HCT116 (cell line): ENCODE results near the gene PER2. TPM values are rescaled to one million over a fixed set of nuclear protein-coding genes. Genes with fewer than 3 reads are reported as not detected.
A peak's percentile ranks its signal among the peaks of the same experiment; 100 is the strongest.

Experiments used
- ATAC-seq: fragments of 200-7000 bp; cut with Tn5 transposase; 2 replicates; pipeline ENCODE4 v1.9.1; 2020; ENCODE audit warnings: mild to moderate bottlenecking, moderate library complexity
- BruUV-seq: library from RNA; stranded (reverse); fragments of 400-500 nt; replicated peaks from 2 replicates; lab custom pipeline; 2021; lab: Mats Ljungman, UMichigan
- CTCF ChIA-PET: fragments of 300-600 bp; sonication (Branson Sonifier 250); formaldehyde crosslinking; loops from one replicate; lab custom pipeline; 2021; ENCODE audit warnings: antibody characterized with exemption; lab: Charles Lee
- POLR2A ChIA-PET: fragments of 300-600, 350-600 bp; sonication (Branson Sonifier 250); formaldehyde crosslinking; loops from one replicate; lab custom pipeline; 2021; ENCODE audit warnings: antibody characterized with exemption; lab: Charles Lee
- RAD21 ChIA-PET, 2 experiments: fragments of 300-600 bp; sonication (Branson Sonifier 250); formaldehyde crosslinking; loops; one replicate each; lab custom pipeline; 2023; ENCODE audit warnings: low total read pairs in 2 of 2; ENCODE audit not compliant: uncharacterized antibody in 2 of 2, unreplicated experiment in 2 of 2, low non-redundant PET in 1 of 2; lab: Charles Lee
- DNase-seq: peaks from one replicate; pipeline ENCODE4 v3.0.0-alpha.2; 2010; ENCODE audit warnings: low read depth, low spot score
- H2AFZ ChIP-seq: fragments of 200-600 bp; shearing (Covaris generic), sonication (generic); 2 replicates; pipeline ENCODE4 v1.6.1; 2017; ENCODE audit warnings: low read depth, mixed run types, mixed read lengths, antibody characterized with exemption, low read length; ENCODE audit not compliant: poor library complexity, severe bottlenecking
- H3K27ac ChIP-seq: 2 replicates; pipeline ENCODE4 v1.5.1; 2012; ENCODE audit warnings: low read depth, low read length
- H3K27me3 ChIP-seq: fragments of 200-600 bp; sonication (generic); 2 replicates; pipeline ENCODE4 v1.6.1; 2016; ENCODE audit warnings: mixed run types, low read length, mixed read lengths; ENCODE audit not compliant: insufficient read depth
- H3K36me3 ChIP-seq, 2 experiments: fragments of 200-500 bp in 1 of 2; fragments of 200-600 bp in 1 of 2; sonication (Bioruptor generic) in 1 of 2; sonication (generic) in 1 of 2; 2 replicates each; pipeline versions ENCODE4 v1.5.1 to v1.6.1; 2014 to 2016; ENCODE audit warnings: low read length in 2 of 2, inconsistent platforms in 1 of 2, mixed read lengths in 1 of 2, mixed run types in 1 of 2; ENCODE audit not compliant: insufficient read depth in 2 of 2, control insufficient read depth in 1 of 2
- H3K4me1 ChIP-seq, 2 experiments: fragments of 200-600 bp in 1 of 2; sonication (generic) in 1 of 2; 2 replicates each; pipeline versions ENCODE4 v1.5.1 to v1.6.1; 2012 to 2017; ENCODE audit warnings: low read length in 2 of 2, inconsistent platforms in 1 of 2, mild to moderate bottlenecking in 1 of 2, mixed read lengths in 1 of 2, mixed run types in 1 of 2, moderate library complexity in 1 of 2; ENCODE audit not compliant: insufficient read depth in 2 of 2, control insufficient read depth in 1 of 2
- H3K4me2 ChIP-seq: fragments of 200-600 bp; sonication (generic); 2 replicates; pipeline ENCODE4 v1.6.1; 2017; ENCODE audit warnings: mixed run types, low read length, mixed read lengths
- H3K4me3 ChIP-seq, 2 experiments: fragments of 200-600 bp in 1 of 2; sonication (generic) in 1 of 2; replicated peaks in 1 of 2; 2 replicates each; pipeline ENCODE4 v1.5.1; 2011 to 2016; ENCODE audit warnings: low read length in 2 of 2, control low read depth in 1 of 2, low read depth in 1 of 2, mild to moderate bottlenecking in 1 of 2, mixed read lengths in 1 of 2, mixed run types in 1 of 2
- H3K79me2 ChIP-seq: fragments of 200-600 bp; sonication (generic); 2 replicates; pipeline ENCODE4 v1.6.1; 2017; ENCODE audit warnings: mild to moderate bottlenecking, mixed run types, low read length, moderate library complexity, mixed read lengths; ENCODE audit not compliant: insufficient read depth
- H3K9ac ChIP-seq: fragments of 200-600 bp; sonication (generic); 2 replicates; pipeline ENCODE4 v1.6.1; 2016; ENCODE audit warnings: low read length, mixed read lengths
- H3K9me2 ChIP-seq: fragments of 200-600 bp; sonication (generic), shearing (Covaris generic); 2 replicates; pipeline ENCODE4 v1.6.1; 2017; ENCODE audit warnings: mixed run types, mild to moderate bottlenecking, moderate library complexity; ENCODE audit not compliant: insufficient read depth
- H3K9me3 ChIP-seq, 2 experiments: fragments of 200-500 bp in 1 of 2; fragments of 200-600 bp in 1 of 2; sonication (Bioruptor generic) in 1 of 2; sonication (generic) in 1 of 2; 2 replicates each; pipeline ENCODE4 v1.6.1; 2014 to 2017; ENCODE audit warnings: low read length in 2 of 2, mixed read lengths in 2 of 2, inconsistent platforms in 1 of 2, low read depth in 1 of 2, mild to moderate bottlenecking in 1 of 2, mixed run types in 1 of 2, moderate library complexity in 1 of 2; ENCODE audit not compliant: control insufficient read depth in 1 of 2, insufficient read depth in 1 of 2
- H4K20me1 ChIP-seq: fragments of 200-600 bp; sonication (generic), shearing (Covaris generic); 2 replicates; pipeline ENCODE4 v1.6.1; 2017; ENCODE audit warnings: mixed run types, mild to moderate bottlenecking, moderate library complexity; ENCODE audit not compliant: insufficient read depth
- EGR1 ChIP-seq: IDR thresholded peaks from 2 replicates; pipeline ENCODE4 v1.6.1; 2012; ENCODE audit warnings: low read depth
- ELF1 ChIP-seq: IDR thresholded peaks from 2 replicates; pipeline ENCODE4 v1.6.1; 2012; ENCODE audit warnings: low read depth, borderline replicate concordance
- FOSL1 ChIP-seq: IDR thresholded peaks from 2 replicates; pipeline ENCODE4 v1.6.1; 2012; ENCODE audit warnings: low read depth
- JUND ChIP-seq: IDR thresholded peaks from 2 replicates; pipeline ENCODE4 v1.6.1; 2012
- POLR2A ChIP-seq: IDR thresholded peaks from 2 replicates; pipeline ENCODE4 v1.7.0; 2011; ENCODE audit warnings: borderline replicate concordance; ENCODE audit not compliant: insufficient read depth, insufficient read length; ENCODE audit errors: extremely low read depth
- POLR2AphosphoS5 ChIP-seq: IDR thresholded peaks from 2 replicates; pipeline ENCODE4 v1.6.1; 2011; ENCODE audit warnings: mild to moderate bottlenecking, low read depth, low read length, moderate library complexity
- SIN3A ChIP-seq: IDR thresholded peaks from 2 replicates; pipeline ENCODE4 v1.6.1; 2012; ENCODE audit warnings: low read depth
- SRF ChIP-seq: IDR thresholded peaks from 2 replicates; pipeline ENCODE4 v1.6.1; 2012; ENCODE audit warnings: low read depth
- TCF7L2 ChIP-seq: IDR thresholded peaks from 2 replicates; pipeline ENCODE4 v1.7.0; 2011; ENCODE audit warnings: borderline replicate concordance, inconsistent platforms; ENCODE audit not compliant: insufficient read depth, insufficient read length; ENCODE audit errors: extremely low read depth
- YY1 ChIP-seq: IDR thresholded peaks from 2 replicates; pipeline ENCODE4 v1.6.1; 2011; ENCODE audit warnings: low read length, low read depth, moderate library complexity, mild to moderate bottlenecking; ENCODE audit not compliant: insufficient replicate concordance; ENCODE audit errors: extremely low read depth
- ZFX ChIP-seq: fragments of 450-650 bp; IDR thresholded peaks from 2 replicates; pipeline ENCODE4 v1.6.1; 2017
- ZNF274 ChIP-seq: fragments of 200-500 bp; sonication (Bioruptor generic); IDR thresholded peaks from 2 replicates; pipeline ENCODE4 v1.6.1; 2014; ENCODE audit warnings: mild to moderate bottlenecking, low read depth, low read length, inconsistent platforms
- intact Hi-C: fragments of 100-400 bp; cut with micrococcal nuclease; formaldehyde crosslinking; loops from 2 replicates; pipeline ENCODE4 v1.10.0; 2022
- total RNA-seq: library from RNA; stranded (reverse); gene quantifications from one replicate; pipeline ENCODE4 v1.2.1, GENCODE V29; 2021; ENCODE audit not compliant: unreplicated experiment
- TF ChIP-seq, protein P1 (sequence below): IDR thresholded peaks from 2 replicates; pipeline ENCODE4 v1.6.1; 2012
- TF ChIP-seq, protein P2 (sequence below): IDR thresholded peaks from 2 replicates; pipeline ENCODE4 v1.6.1; 2012; ENCODE audit warnings: low read depth
- TF ChIP-seq, protein P3 (sequence below), 3 experiments: fragments of 200-600 bp in 1 of 3; sonication (generic) in 1 of 3; IDR thresholded peaks in 2 of 3; conservative IDR thresholded peaks in 1 of 3; 2 replicates each; pipeline ENCODE4 v1.5.1; 2012 to 2017; ENCODE audit warnings: low read depth in 2 of 3, low read length in 2 of 3, antibody characterized with exemption in 1 of 3, borderline replicate concordance in 1 of 3, control low read depth in 1 of 3, mild to moderate bottlenecking in 1 of 3, mixed read lengths in 1 of 3, mixed run types in 1 of 3, moderate library complexity in 1 of 3; ENCODE audit not compliant: insufficient read depth in 1 of 3

PER2 gene
- total RNA-seq, 1 experiment from 2014 or later: 18.7 TPM

DNA sequence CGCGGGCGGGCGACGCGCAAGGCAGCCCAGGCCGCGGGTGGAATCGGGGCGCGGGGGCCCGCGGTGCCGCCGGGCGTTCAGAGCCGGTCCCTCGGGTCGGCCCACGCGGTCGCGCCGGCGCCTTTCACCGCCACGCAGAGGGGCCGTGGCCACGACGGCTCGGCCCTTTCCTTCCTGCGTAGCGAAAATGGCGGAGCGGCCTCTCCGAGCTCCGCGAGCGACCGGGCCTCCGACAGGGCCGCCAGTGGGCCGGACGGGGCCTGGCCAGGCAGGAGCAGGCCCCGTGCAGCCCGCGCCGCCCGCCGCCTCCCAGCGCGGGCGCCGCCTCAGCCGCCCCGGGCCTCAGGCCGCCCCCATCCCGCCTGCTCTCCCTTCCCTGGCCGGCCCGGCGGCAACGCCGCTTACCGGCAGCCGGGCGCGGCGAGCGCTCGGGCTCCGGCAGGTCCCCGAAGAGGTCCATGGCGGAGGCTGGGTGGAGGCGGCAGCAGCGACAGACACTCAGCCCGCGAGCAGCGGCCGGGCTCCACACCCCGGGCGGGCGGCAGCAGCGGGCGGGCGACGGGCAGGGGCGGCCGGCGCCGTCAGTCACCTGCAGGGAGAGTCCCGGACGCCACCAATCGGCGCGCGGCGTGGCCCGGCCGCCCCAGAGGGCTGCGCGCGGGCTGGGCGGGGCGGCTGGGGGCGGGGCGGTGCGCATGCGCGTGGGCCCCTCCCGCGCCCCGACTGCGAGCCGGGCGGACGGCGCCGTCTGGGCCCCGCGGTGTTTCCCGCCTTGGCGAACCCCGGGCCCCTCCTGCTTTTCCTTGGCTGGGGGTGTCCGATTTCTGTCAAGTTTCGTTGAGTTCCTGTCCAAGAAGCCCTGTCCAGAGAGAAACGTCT, 85.1 kb downstream of the PER2 start, which contains the start of gene ILKAP (continued):
- TF ChIP-seq YY1 (peak; percentile 29), TCF7L2 (no peak)
- TF ChIP-seq, protein P1, sequence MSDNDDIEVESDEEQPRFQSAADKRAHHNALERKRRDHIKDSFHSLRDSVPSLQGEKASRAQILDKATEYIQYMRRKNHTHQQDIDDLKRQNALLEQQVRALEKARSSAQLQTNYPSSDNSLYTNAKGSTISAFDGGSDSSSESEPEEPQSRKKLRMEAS: no peak

DNA sequence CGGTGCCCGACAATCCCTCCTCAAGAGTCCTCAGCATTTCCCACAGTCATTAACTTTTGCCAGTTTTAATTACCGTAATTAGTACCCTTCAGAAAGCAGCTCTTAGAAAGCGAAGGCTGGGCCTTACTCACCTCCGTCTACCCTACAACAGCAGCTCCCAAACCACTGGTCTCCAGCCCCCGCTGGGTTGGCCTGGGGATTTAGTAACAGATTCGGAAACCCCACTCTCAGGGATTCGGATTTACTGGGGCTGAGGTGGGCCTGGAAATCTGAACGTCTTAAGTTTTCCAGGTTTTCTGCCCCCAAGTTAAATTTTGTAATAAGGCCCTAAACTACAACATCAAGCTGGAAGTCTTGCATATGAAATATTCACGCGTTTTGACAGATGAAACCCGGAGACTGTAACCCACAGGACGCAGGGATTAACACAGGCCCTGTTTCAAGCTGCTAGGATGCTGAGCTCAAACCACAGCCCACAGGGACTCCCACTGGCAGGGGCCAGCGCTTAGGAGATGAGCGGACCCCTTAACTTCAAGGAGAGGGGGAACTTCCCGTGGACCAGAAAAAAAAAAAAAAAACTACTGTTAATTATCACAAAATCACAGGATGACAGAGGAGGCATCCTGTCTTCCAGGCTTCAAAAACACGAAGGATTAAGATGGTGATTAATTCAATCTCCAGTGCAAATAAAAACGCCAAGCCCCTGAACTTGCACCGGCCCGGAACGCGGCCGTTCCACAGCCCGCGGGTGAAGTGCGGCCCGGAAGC, 85.9 kb downstream of the PER2 start:
- Histone ChIP-seq H3K9me2 (no peaks in the 10 kb centered on the region), H3K27me3 (no peaks in the 10 kb centered on the region), H2AFZ (no peak overlapping the region), H4K20me1 (peaks cover 4% of the 10 kb centered on the region; the same call in 1 of the 2 replicates), H3K27ac (peak overlapping the region; percentile 83), H3K4me2 (peak overlapping the region; percentile 80), H3K36me3 (no peaks in the 10 kb centered on the region), H3K79me2 (peaks cover 56% of the 10 kb centered on the region), H3K9me3 (no peaks in the 10 kb centered on the region), H3K4me1 (peaks cover 7 to 20% of the 10 kb centered on the region in 2 experiments; a peak in 3 of 4 replicates), H3K4me3 (peak overlapping the region; percentile 75 to 86), H3K9ac (peak overlapping the region; percentile 87)
- TF ChIP-seq FOSL1: no peak
- TF ChIP-seq, protein P2, sequence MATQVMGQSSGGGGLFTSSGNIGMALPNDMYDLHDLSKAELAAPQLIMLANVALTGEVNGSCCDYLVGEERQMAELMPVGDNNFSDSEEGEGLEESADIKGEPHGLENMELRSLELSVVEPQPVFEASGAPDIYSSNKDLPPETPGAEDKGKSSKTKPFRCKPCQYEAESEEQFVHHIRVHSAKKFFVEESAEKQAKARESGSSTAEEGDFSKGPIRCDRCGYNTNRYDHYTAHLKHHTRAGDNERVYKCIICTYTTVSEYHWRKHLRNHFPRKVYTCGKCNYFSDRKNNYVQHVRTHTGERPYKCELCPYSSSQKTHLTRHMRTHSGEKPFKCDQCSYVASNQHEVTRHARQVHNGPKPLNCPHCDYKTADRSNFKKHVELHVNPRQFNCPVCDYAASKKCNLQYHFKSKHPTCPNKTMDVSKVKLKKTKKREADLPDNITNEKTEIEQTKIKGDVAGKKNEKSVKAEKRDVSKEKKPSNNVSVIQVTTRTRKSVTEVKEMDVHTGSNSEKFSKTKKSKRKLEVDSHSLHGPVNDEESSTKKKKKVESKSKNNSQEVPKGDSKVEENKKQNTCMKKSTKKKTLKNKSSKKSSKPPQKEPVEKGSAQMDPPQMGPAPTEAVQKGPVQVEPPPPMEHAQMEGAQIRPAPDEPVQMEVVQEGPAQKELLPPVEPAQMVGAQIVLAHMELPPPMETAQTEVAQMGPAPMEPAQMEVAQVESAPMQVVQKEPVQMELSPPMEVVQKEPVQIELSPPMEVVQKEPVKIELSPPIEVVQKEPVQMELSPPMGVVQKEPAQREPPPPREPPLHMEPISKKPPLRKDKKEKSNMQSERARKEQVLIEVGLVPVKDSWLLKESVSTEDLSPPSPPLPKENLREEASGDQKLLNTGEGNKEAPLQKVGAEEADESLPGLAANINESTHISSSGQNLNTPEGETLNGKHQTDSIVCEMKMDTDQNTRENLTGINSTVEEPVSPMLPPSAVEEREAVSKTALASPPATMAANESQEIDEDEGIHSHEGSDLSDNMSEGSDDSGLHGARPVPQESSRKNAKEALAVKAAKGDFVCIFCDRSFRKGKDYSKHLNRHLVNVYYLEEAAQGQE: no peak
- TF ChIP-seq POLR2A: no peak
- TF ChIP-seq YY1: no peak
- TF ChIP-seq POLR2AphosphoS5: no peak
- no peak for TF ChIP-seq SRF
- TF ChIP-seq, protein P3, sequence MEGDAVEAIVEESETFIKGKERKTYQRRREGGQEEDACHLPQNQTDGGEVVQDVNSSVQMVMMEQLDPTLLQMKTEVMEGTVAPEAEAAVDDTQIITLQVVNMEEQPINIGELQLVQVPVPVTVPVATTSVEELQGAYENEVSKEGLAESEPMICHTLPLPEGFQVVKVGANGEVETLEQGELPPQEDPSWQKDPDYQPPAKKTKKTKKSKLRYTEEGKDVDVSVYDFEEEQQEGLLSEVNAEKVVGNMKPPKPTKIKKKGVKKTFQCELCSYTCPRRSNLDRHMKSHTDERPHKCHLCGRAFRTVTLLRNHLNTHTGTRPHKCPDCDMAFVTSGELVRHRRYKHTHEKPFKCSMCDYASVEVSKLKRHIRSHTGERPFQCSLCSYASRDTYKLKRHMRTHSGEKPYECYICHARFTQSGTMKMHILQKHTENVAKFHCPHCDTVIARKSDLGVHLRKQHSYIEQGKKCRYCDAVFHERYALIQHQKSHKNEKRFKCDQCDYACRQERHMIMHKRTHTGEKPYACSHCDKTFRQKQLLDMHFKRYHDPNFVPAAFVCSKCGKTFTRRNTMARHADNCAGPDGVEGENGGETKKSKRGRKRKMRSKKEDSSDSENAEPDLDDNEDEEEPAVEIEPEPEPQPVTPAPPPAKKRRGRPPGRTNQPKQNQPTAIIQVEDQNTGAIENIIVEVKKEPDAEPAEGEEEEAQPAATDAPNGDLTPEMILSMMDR (IDR thresholded peaks at IDR 0.05 in 2 of 3, conservative IDR thresholded peaks at IDR 0.05 in 1 of 3; ENCODE audit: borderline replicate concordance in 1 of 3, insufficient read depth in 1 of 3, low read depth in 2 of 3, low read length in 2 of 3): no peak
- TF ChIP-seq ZNF274: no peak
- no peak for TF ChIP-seq ZFX
- no peak for TF ChIP-seq SIN3A
- no peak for TF ChIP-seq ELF1
- no peak for TF ChIP-seq EGR1
- TF ChIP-seq TCF7L2: no peak
- no peak for TF ChIP-seq JUND
- DNase-seq: no peak
- RAD21 ChIA-PET: no interaction called here
- TSS peak; percentile 40 for BruUV-seq
- intact Hi-C loops: no loop called here
- CTCF ChIA-PET: no interaction called here
- POLR2A ChIA-PET: interaction anchor here (0.6 to 0.7 kb wide), 2 partner anchors 10 to 734 kb away, joined by 3 to 5 read pairs; no protein-coding TSS in a partner anchor
- ATAC-seq: no peak
